H1 (cell line): ENCODE results near the gene SLC2A8. TPM values are rescaled to one million over a fixed set of nuclear protein-coding genes. Genes with fewer than 3 reads are reported as not detected.

ENCODE experiments used
- CTCF ChIA-PET: fragments of 300-600 bp; sonication (Branson Sonifier 250); formaldehyde crosslinking; loops from one replicate; lab custom pipeline; 2021; ENCODE audit not compliant: partially characterized antibody; lab: Charles Lee
- POLR2A ChIA-PET: fragments of 300-600 bp; sonication (Branson Sonifier 250); formaldehyde crosslinking; loops from one replicate; lab custom pipeline; 2021; ENCODE audit warnings: inconsistent platforms; ENCODE audit not compliant: partially characterized antibody; lab: Charles Lee
- DNase-seq, 2 experiments: peaks; one replicate each; pipeline versions ENCODE4 v3.0.0 to v3.0.0-alpha.2; 2010 to 2022; ENCODE audit warnings: low spot score in 2 of 2, low read depth in 1 of 2, mixed read lengths in 1 of 2
- FAIRE-seq: peaks from 2 replicates; lab custom pipeline; 2011; peaks lifted over from hg19 to GRCh38; lab: Jason Lieb, UNC
- H2AFZ ChIP-seq: 2 replicates; pipeline ENCODE4 v1.8.1; 2012; ENCODE audit warnings: low read length, inconsistent platforms
- H2AK5ac ChIP-seq: 2 replicates; pipeline ENCODE4 v1.6.1; 2013; ENCODE audit warnings: low read depth, low read length
- H2BK120ac ChIP-seq: replicated peaks from 2 replicates; pipeline ENCODE3; 2013; ENCODE audit warnings: low read depth, low read length, inconsistent platforms
- H2BK12ac ChIP-seq: 2 replicates; pipeline ENCODE4 v1.6.1; 2013; ENCODE audit warnings: low read depth, low read length
- H2BK15ac ChIP-seq: 2 replicates; pipeline ENCODE4 v1.6.1; 2013; ENCODE audit warnings: low read length
- H2BK20ac ChIP-seq: 2 replicates; pipeline ENCODE4 v1.6.1; 2013; ENCODE audit warnings: low read length
- H2BK5ac ChIP-seq: 2 replicates; pipeline ENCODE4 v1.6.1; 2013; ENCODE audit warnings: low read depth, low read length
- H3K14ac ChIP-seq: 2 replicates; pipeline ENCODE4 v1.6.1; 2013; ENCODE audit warnings: inconsistent platforms; ENCODE audit not compliant: insufficient read length
- H3K18ac ChIP-seq: 2 replicates; pipeline ENCODE4 v1.6.1; 2013; ENCODE audit warnings: low read length; ENCODE audit errors: extremely low read depth
- H3K23ac ChIP-seq: 2 replicates; pipeline ENCODE4 v1.6.1; 2013; ENCODE audit warnings: inconsistent platforms; ENCODE audit not compliant: insufficient read length
- H3K23me2 ChIP-seq: 2 replicates; pipeline ENCODE4 v1.6.1; 2013; ENCODE audit warnings: low read depth, low read length
- H3K27ac ChIP-seq: 2 replicates; pipeline ENCODE4 v1.6.1; 2011; ENCODE audit warnings: low read depth, low read length, inconsistent platforms
- H3K27me3 ChIP-seq, 4 experiments: replicated peaks in 1 of 4; 1 replicate in 1 of 4; 2 replicates in 3 of 4; pipeline versions ENCODE4 v1.6.1 to v1.8.1; 2011 to 2013; ENCODE audit warnings: low read length in 3 of 4, mild to moderate bottlenecking in 3 of 4, inconsistent platforms in 2 of 4, mixed read lengths in 2 of 4, moderate library complexity in 1 of 4; ENCODE audit not compliant: control insufficient read depth in 3 of 4, insufficient read depth in 3 of 4; ENCODE audit errors: extremely low read depth in 1 of 4
- H3K36me3 ChIP-seq, 4 experiments: 2 replicates each; pipeline versions ENCODE4 v1.6.1 to v1.8.1; 2011 to 2013; ENCODE audit warnings: mild to moderate bottlenecking in 4 of 4, low read length in 3 of 4, moderate library complexity in 2 of 4, control low read depth in 1 of 4, inconsistent platforms in 1 of 4; ENCODE audit not compliant: insufficient read depth in 4 of 4, control insufficient read depth in 2 of 4
- H3K4ac ChIP-seq: replicated peaks from 2 replicates; pipeline ENCODE3; 2013; ENCODE audit warnings: low read length, low read depth, mixed read lengths, inconsistent platforms; ENCODE audit not compliant: insufficient read length
- H3K4me1 ChIP-seq, 4 experiments: replicated peaks in 1 of 4; 1 replicate in 1 of 4; 2 replicates in 3 of 4; pipeline versions ENCODE4 v1.6.1 to v1.8.1; 2011 to 2013; ENCODE audit warnings: low read length in 3 of 4, inconsistent platforms in 2 of 4, mixed read lengths in 1 of 4; ENCODE audit not compliant: insufficient read depth in 4 of 4, control insufficient read depth in 3 of 4
- H3K4me2 ChIP-seq, 2 experiments: 2 replicates each; pipeline versions ENCODE4 v1.6.1 to v1.8.1; 2011 to 2013; ENCODE audit warnings: low read depth in 2 of 2, low read length in 2 of 2, control low read depth in 1 of 2, inconsistent platforms in 1 of 2, mild to moderate bottlenecking in 1 of 2; ENCODE audit not compliant: insufficient read depth in 1 of 2
- H3K4me3 ChIP-seq, 4 experiments: fragments of 200-600, 300-600 bp in 1 of 4; sonication (generic), shearing (Covaris generic), sonication (Bioruptor Twin) in 1 of 4; 2 replicates each; pipeline versions ENCODE4 v1.5.1 to v1.8.1; 2011 to 2016; ENCODE audit warnings: low read length in 4 of 4, low read depth in 3 of 4, control low read depth in 2 of 4, inconsistent platforms in 2 of 4, mild to moderate bottlenecking in 2 of 4, mixed read lengths in 1 of 4, moderate library complexity in 1 of 4; ENCODE audit not compliant: insufficient read depth in 2 of 4; ENCODE audit errors: extremely low read depth in 1 of 4
- H3K56ac ChIP-seq: replicated peaks from 2 replicates; pipeline ENCODE3; 2013; ENCODE audit warnings: low read depth, mild to moderate bottlenecking, mixed read lengths, low read length, inconsistent platforms; ENCODE audit not compliant: insufficient read length
- H3K79me1 ChIP-seq: 2 replicates; pipeline ENCODE4 v1.6.1; 2013; ENCODE audit warnings: low read depth, low read length, control low read depth
- H3K79me2 ChIP-seq, 2 experiments: 2 replicates each; pipeline versions ENCODE4 v1.6.1 to v1.8.1; 2012 to 2013; ENCODE audit warnings: low read length in 2 of 2, mild to moderate bottlenecking in 2 of 2, inconsistent platforms in 1 of 2; ENCODE audit not compliant: insufficient read depth in 2 of 2, control insufficient read depth in 1 of 2
- H3K9ac ChIP-seq, 4 experiments: replicated peaks in 1 of 4; 1 replicate in 1 of 4; 2 replicates in 3 of 4; pipeline versions ENCODE4 v1.6.1 to v1.8.1; 2011 to 2013; ENCODE audit warnings: low read depth in 3 of 4, low read length in 3 of 4, control low read depth in 2 of 4, mild to moderate bottlenecking in 2 of 4, moderate library complexity in 2 of 4, inconsistent platforms in 1 of 4; ENCODE audit errors: extremely low read depth in 1 of 4
- H3K9me3 ChIP-seq, 2 experiments: 2 replicates each; pipeline versions ENCODE4 v1.6.1 to v1.8.1; 2012 to 2013; ENCODE audit warnings: mild to moderate bottlenecking in 2 of 2, moderate library complexity in 2 of 2, control low read depth in 1 of 2, inconsistent platforms in 1 of 2, low read depth in 1 of 2, low read length in 1 of 2, mixed read lengths in 1 of 2; ENCODE audit not compliant: insufficient read depth in 2 of 2
- H4K20me1 ChIP-seq, 2 experiments: replicated peaks in 1 of 2; 2 replicates each; pipeline versions ENCODE3 to v1.8.1; 2011 to 2013; ENCODE audit warnings: inconsistent platforms in 2 of 2, low read length in 2 of 2, mild to moderate bottlenecking in 1 of 2; ENCODE audit not compliant: insufficient read depth in 2 of 2, control insufficient read depth in 1 of 2
- H4K5ac ChIP-seq: 2 replicates; pipeline ENCODE4 v1.6.1; 2013; ENCODE audit warnings: low read length, low read depth, mixed read lengths, inconsistent platforms; ENCODE audit not compliant: insufficient read length
- H4K8ac ChIP-seq: 2 replicates; pipeline ENCODE4 v1.8.0; 2013; ENCODE audit warnings: mild to moderate bottlenecking, moderate library complexity, low read length, inconsistent platforms; ENCODE audit not compliant: insufficient read depth; ENCODE audit errors: extremely low read depth
- H4K91ac ChIP-seq: replicated peaks from 2 replicates; pipeline ENCODE3; 2013; ENCODE audit warnings: low read length, mixed read lengths, inconsistent platforms; ENCODE audit not compliant: insufficient read length
- BRCA1 ChIP-seq: IDR thresholded peaks from 2 replicates; pipeline ENCODE4 v1.6.1; 2012; ENCODE audit warnings: low read depth, low read length, improper control_type of control experiment
- CHD1 ChIP-seq: IDR thresholded peaks from 2 replicates; pipeline ENCODE4 v1.6.1; 2012; ENCODE audit warnings: low read depth, low read length, improper control_type of control experiment
- CTCF ChIP-seq, 3 experiments: IDR thresholded peaks; 1 replicate in 2 of 3; 2 replicates in 1 of 3; pipeline versions ENCODE4 v1.5.1 to v1.6.1; 2011; ENCODE audit warnings: low read length in 3 of 3, mild to moderate bottlenecking in 3 of 3, inconsistent platforms in 2 of 3, low read depth in 1 of 3, moderate library complexity in 1 of 3; ENCODE audit not compliant: insufficient read depth in 1 of 3; ENCODE audit errors: control extremely low read depth in 1 of 3
- RAD21 ChIP-seq, 2 experiments: IDR thresholded peaks in 1 of 2; conservative IDR thresholded peaks in 1 of 2; 2 replicates each; pipeline ENCODE4 v1.6.1; 2011; ENCODE audit warnings: low read depth in 2 of 2, low read length in 2 of 2, improper control_type of control experiment in 1 of 2, inconsistent platforms in 1 of 2, mild to moderate bottlenecking in 1 of 2, moderate library complexity in 1 of 2
- WGBS, 2 experiments: shearing (Covaris generic) in 1 of 2; methylation state at CpG; one replicate each; pipeline versions ENCODE4 v1.1.6 to v1.1.7; 2013 to 2015; ENCODE audit warnings: low lambda C conversion rate in 2 of 2, mixed read lengths in 2 of 2, inconsistent platforms in 1 of 2, low coverage in 1 of 2, missing lambda C conversion rate in 1 of 2; ENCODE audit not compliant: insufficient replicate concordance in 2 of 2, insufficient coverage in 1 of 2, insufficient read length in 1 of 2; ENCODE audit errors: extremely low coverage in 1 of 2, missing lambda C conversion rate in 1 of 2; 5-methylcytosine and 5-hydroxymethylcytosine counted together
- polyA plus RNA-seq, 7 experiments: library from polyadenylated mRNA; depleted of rRNA in 3 of 7; stranded (reverse) in 5 of 7; unstranded in 2 of 7; fragments of >200 nt in 5 of 7; fragments of 200-250 nt in 2 of 7; gene quantifications; 1 replicate in 5 of 7; 2 replicates in 1 of 7; 4 replicates in 1 of 7; pipeline versions ENCODE4 v1.2.1 to v1.2.3, GENCODE V29; 2011 to 2013; ENCODE audit warnings: missing spikeins in 2 of 7, mixed read lengths in 2 of 7
- total RNA-seq: library from RNA; stranded (reverse); fragmentation: NEBNext Ultra II Directional; extraction: Animal tissue kit (Norgen Biotek cat#: 25700); gene quantifications from 2 replicates; pipeline ENCODE4 v1.2.1, GENCODE V29; 2021

Gene SLC2A8
- total and polyA plus RNA-seq, 2 of the 8 experiments (the other 6 are each of a cell fraction or from before 2014, with no cell fraction given), result 24.6 to 36.4 TPM

GRCh38 chr9:127384901-127385300, 12.1 kb upstream of the SLC2A8 start:
- ChIA-PET POLR2A (interaction anchor here (0.8 to 1.7 kb wide), 2 partner anchors 12 to 66 kb away, joined by 3 to 8 read pairs; partner anchors contain the start of genes LRSAM1, RPL12 and SLC2A8), CTCF (interaction anchor here (0.6 to 2.3 kb wide), 7 partner anchors 9 to 460 kb away, joined by 3 to 9 read pairs (median 4); no protein-coding TSS in a partner anchor)
- Histone ChIP-seq H3K27me3 (no peaks in the 10 kb centered on the region; a peak in 1 of 7 replicates), H3K79me1 (no peaks in the 10 kb centered on the region), H3K79me2 (no peaks in the 10 kb centered on the region), H2BK5ac (no peak overlapping the region), H3K4ac (no peak overlapping the region), H2BK20ac (no peak overlapping the region), H4K8ac (no peak overlapping the region), H2AK5ac (no peak overlapping the region), H2BK12ac (no peak overlapping the region), H3K9ac (no peak overlapping the region), H4K20me1 (no peaks in the 10 kb centered on the region), H3K4me3 (no peak overlapping the region), H3K9me3 (no peaks in the 10 kb centered on the region), H2BK15ac (0 out of 2 replicates have a peak overlapping the region, but pooled peaks have one; percentile 11), H3K23ac (no peak overlapping the region), H4K5ac (no peak overlapping the region), H3K56ac (no peak overlapping the region), H3K18ac (no peak overlapping the region), H3K27ac (no peak overlapping the region), H3K4me1 (peaks cover 0 to 2% (median 0%) of the 10 kb centered on the region in 4 experiments; a peak in 1 of 7 replicates), H3K14ac (no peak overlapping the region), H2BK120ac (no peak overlapping the region), H3K23me2 (no peaks in the 10 kb centered on the region), H4K91ac (no peak overlapping the region), H3K36me3 (no peaks in the 10 kb centered on the region), H3K4me2 (no peak overlapping the region), H2AFZ (no peak overlapping the region)
- DNase-seq (no peak), FAIRE-seq (no peak)
- TF ChIP-seq BRCA1, result no peak
- TF ChIP-seq CHD1, result no peak
- peak; percentile 60 to 77 (median 61) for TF ChIP-seq CTCF (IDR thresholded peaks at IDR 0.05; ENCODE audit: control extremely low read depth in 1 of 3, insufficient read depth in 1 of 3, low read depth in 1 of 3, low read length in 3 of 3)
- TF ChIP-seq RAD21 (IDR thresholded peaks at IDR 0.05 in 1 of 2, conservative IDR thresholded peaks at IDR 0.05 in 1 of 2; ENCODE audit: low read depth in 2 of 2, low read length in 2 of 2), result peak in 1 of 2 experiments; percentile 48; a peak in 3 of 4 replicates
- 86% methylated on average over 13 of the region's 13 CpGs; no CpG with 5 or more reads in 1 of the 2 experiments for WGBS, 2 experiments
